SU-DHL-6 (cell line): ENCODE data around the gene SLC17A8.

Source experiments
- H2AFZ ChIP-seq: fragments of 200-600 bp; sonication (generic); 2 replicates; pipeline ENCODE4 v1.6.1; 2014; ENCODE audit warnings: low read depth, mild to moderate bottlenecking, moderate library complexity, mixed read lengths, antibody characterized with exemption, low read length; ENCODE audit not compliant: severe bottlenecking
- H3F3A ChIP-seq: fragments of 200-600 bp; shearing (Covaris generic); 2 replicates; pipeline ENCODE4 v1.6.0; 2016; ENCODE audit warnings: antibody characterized with exemption, mild to moderate bottlenecking; ENCODE audit not compliant: insufficient read depth
- H3K27ac ChIP-seq: fragments of 200-600 bp; sonication (generic); 2 replicates; pipeline ENCODE4 v1.5.1; 2016; ENCODE audit warnings: low read depth, mild to moderate bottlenecking, low read length, moderate library complexity, mixed read lengths
- H3K27me3 ChIP-seq: fragments of 200-600 bp; sonication (generic), shearing (Covaris generic); 2 replicates; pipeline ENCODE4 v1.6.0; 2014; ENCODE audit warnings: mild to moderate bottlenecking, low read length
- H3K36me3 ChIP-seq: fragments of 200-600 bp; sonication (generic); 2 replicates; pipeline ENCODE4 v1.6.1; 2014; ENCODE audit warnings: mild to moderate bottlenecking, low read length, mixed read lengths
- H3K4me2 ChIP-seq: fragments of 300-600, 200-600 bp; shearing (Covaris generic), sonication (generic); 2 replicates; pipeline ENCODE4 v1.6.0; 2014; ENCODE audit warnings: low read length, low read depth, mild to moderate bottlenecking; ENCODE audit not compliant: poor library complexity, severe bottlenecking
- H3K4me3 ChIP-seq: fragments of 200-600 bp; sonication (generic); 2 replicates; pipeline ENCODE4 v1.5.1; 2014; ENCODE audit warnings: antibody characterized with exemption, low read length, mild to moderate bottlenecking, mixed read lengths; ENCODE audit not compliant: insufficient read depth, poor library complexity, severe bottlenecking
- H3K79me2 ChIP-seq: fragments of 200-600 bp; sonication (generic); 2 replicates; pipeline ENCODE4 v1.6.1; 2014; ENCODE audit warnings: mild to moderate bottlenecking, low read length, moderate library complexity; ENCODE audit not compliant: insufficient read depth
- H3K9ac ChIP-seq: fragments of 200-600 bp; sonication (generic); 2 replicates; pipeline ENCODE4 v1.7.0; 2014; ENCODE audit warnings: mild to moderate bottlenecking, low read length
- H3K9me2 ChIP-seq: fragments of 200-600 bp; sonication (generic); replicated peaks from 2 replicates; pipeline ENCODE4 v1.6.1; 2014; ENCODE audit warnings: low read length; ENCODE audit not compliant: insufficient read depth
- H3K9me3 ChIP-seq: fragments of 200-600 bp; sonication (generic); 2 replicates; pipeline ENCODE4 v1.6.1; 2014; ENCODE audit warnings: low read length, mixed read lengths; ENCODE audit not compliant: insufficient read depth
- H4K20me1 ChIP-seq: fragments of 200-600 bp; sonication (generic); 2 replicates; pipeline ENCODE4 v1.6.1; 2014; ENCODE audit warnings: low read depth, mild to moderate bottlenecking, antibody characterized with exemption, low read length, moderate library complexity, mixed read lengths
- EZH2phosphoT487 ChIP-seq: fragments of 200-600 bp; sonication (generic), shearing (Covaris generic); conservative IDR thresholded peaks from 2 replicates; pipeline ENCODE4 v1.6.1; 2018; ENCODE audit warnings: mild to moderate bottlenecking, antibody characterized with exemption, low read length, moderate library complexity, mixed read lengths
- TF ChIP-seq, protein P1 (sequence below): fragments of 200-600 bp; sonication (generic); IDR thresholded peaks from one replicate; pipeline ENCODE4 v1.5.1; 2017; ENCODE audit warnings: antibody characterized with exemption, mild to moderate bottlenecking, low read length, moderate library complexity; ENCODE audit not compliant: insufficient read depth, poor library complexity, severe bottlenecking

SLC17A8 gene

DNA sequence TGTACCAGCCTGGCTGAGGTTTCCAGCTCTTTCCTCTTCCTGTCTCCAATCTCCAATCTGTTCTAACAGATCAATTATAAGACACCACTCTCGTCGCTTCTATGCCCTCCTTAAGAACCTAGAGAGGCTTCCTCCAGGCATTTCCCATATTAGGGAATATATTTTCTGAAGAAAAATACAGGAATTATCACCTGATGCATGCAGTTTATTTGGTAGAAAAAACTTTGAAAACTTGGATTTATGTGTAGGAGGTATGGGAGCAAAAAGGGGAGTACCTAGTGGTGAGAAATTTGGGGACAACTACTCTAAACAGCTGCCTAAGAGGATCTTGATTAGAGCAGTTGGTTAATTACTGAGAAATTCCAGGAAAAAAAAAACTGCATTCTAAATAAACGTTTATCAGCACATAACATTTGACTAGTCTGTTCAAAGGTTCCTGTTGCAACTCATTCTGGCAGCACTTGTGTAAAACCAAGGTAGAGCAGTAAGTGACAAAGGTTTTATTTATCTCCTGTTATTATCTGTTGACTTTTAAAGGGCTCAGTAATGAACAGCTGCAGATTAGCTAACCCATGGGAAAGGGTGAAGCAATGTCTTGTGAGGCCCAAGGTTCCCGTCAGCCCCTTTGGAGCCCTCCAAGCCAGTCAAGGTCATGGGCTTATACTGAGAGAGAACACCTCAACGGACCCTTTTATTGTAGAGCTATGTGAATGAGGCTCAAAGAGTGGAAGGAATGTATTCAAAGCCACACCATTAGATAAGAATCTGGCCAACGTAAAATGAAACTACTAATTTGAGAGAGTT is 80.4 kb downstream of the SLC17A8 start:
- H3K9me3 ChIP-seq = no peaks in the 10 kb centered on the region
- H3F3A ChIP-seq = no peaks in the 10 kb centered on the region
- no peaks in the 10 kb centered on the region for H3K79me2 ChIP-seq
- no peaks in the 10 kb centered on the region for H3K9me2 ChIP-seq
- H3K4me2 ChIP-seq = no peak overlapping the region
- no peaks in the 10 kb centered on the region for H3K36me3 ChIP-seq
- no peak overlapping the region for H3K4me3 ChIP-seq
- no peak overlapping the region for H3K27ac ChIP-seq
- H4K20me1 ChIP-seq = no peaks in the 10 kb centered on the region
- TF ChIP-seq, protein P1, sequence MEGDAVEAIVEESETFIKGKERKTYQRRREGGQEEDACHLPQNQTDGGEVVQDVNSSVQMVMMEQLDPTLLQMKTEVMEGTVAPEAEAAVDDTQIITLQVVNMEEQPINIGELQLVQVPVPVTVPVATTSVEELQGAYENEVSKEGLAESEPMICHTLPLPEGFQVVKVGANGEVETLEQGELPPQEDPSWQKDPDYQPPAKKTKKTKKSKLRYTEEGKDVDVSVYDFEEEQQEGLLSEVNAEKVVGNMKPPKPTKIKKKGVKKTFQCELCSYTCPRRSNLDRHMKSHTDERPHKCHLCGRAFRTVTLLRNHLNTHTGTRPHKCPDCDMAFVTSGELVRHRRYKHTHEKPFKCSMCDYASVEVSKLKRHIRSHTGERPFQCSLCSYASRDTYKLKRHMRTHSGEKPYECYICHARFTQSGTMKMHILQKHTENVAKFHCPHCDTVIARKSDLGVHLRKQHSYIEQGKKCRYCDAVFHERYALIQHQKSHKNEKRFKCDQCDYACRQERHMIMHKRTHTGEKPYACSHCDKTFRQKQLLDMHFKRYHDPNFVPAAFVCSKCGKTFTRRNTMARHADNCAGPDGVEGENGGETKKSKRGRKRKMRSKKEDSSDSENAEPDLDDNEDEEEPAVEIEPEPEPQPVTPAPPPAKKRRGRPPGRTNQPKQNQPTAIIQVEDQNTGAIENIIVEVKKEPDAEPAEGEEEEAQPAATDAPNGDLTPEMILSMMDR = no peak
- no peak for TF ChIP-seq EZH2phosphoT487
- H3K27me3 ChIP-seq = no peaks in the 10 kb centered on the region
- no peak overlapping the region for H2AFZ ChIP-seq
- H3K9ac ChIP-seq = no peak overlapping the region

DNA sequence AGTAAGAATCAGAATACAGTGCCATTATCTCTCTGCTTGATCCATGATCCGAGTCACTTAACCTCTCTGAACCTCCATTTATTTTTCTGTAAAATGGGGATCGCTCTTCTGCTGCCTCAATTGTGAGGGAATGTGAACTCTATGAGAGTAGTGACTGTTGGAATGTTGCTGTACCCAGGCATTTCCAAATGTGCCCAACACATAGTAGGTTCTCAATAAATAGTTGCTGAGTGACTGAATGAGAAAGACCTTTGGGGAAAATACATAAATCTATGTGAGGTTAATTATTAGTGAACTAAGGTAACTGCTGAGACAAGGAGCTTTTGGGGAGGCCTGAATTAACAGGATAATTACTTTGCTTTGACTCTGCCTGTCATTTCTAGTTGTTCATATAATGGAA is 82.9 kb downstream of the SLC17A8 start:
- no peak for TF ChIP-seq EZH2phosphoT487
- TF ChIP-seq, protein P1 = no peak
- H3K9ac ChIP-seq = no peak overlapping the region
- H3K9me2 ChIP-seq = no peaks in the 10 kb centered on the region
- H3K27me3 ChIP-seq = no peaks in the 10 kb centered on the region
- H3K4me3 ChIP-seq = no peak overlapping the region
- H3K4me2 ChIP-seq = no peak overlapping the region
- no peaks in the 10 kb centered on the region for H3F3A ChIP-seq
- no peaks in the 10 kb centered on the region for H4K20me1 ChIP-seq
- H3K27ac ChIP-seq = no peak overlapping the region
- no peaks in the 10 kb centered on the region for H3K36me3 ChIP-seq
- H3K79me2 ChIP-seq = no peaks in the 10 kb centered on the region
- no peak overlapping the region for H2AFZ ChIP-seq
- no peaks in the 10 kb centered on the region for H3K9me3 ChIP-seq

DNA sequence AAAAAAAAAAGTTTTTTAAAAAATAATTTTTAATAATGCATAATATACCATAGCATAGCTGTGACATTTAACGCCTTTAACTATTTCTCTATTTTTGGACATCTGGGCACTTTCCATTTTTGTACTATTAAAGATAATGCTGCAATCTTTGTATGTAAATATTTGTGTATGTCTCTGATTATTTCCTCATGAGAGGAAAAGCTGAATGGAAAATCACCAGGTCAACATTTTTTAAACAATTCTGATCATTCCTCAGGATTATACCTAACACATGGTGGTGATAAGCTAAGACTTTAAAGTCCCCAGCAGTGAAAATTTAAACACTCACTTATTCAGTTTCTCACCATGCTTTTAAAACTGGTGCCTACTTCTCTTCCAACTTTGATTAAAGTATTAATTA is 85.5 kb downstream of the SLC17A8 start:
- no peak overlapping the region for H3K4me3 ChIP-seq
- no peaks in the 10 kb centered on the region for H4K20me1 ChIP-seq
- no peaks in the 10 kb centered on the region for H3K9me3 ChIP-seq
- no peak overlapping the region for H3K9ac ChIP-seq
- no peaks in the 10 kb centered on the region for H3K27me3 ChIP-seq
- no peak for TF ChIP-seq EZH2phosphoT487
- TF ChIP-seq, protein P1 = no peak
- H3K79me2 ChIP-seq = no peaks in the 10 kb centered on the region
- no peak overlapping the region for H2AFZ ChIP-seq
- H3K9me2 ChIP-seq = no peaks in the 10 kb centered on the region
- H3K36me3 ChIP-seq = no peaks in the 10 kb centered on the region
- H3K4me2 ChIP-seq = no peak overlapping the region
- no peaks in the 10 kb centered on the region for H3F3A ChIP-seq
- H3K27ac ChIP-seq = no peak overlapping the region
